GM18861 (cell line): ENCODE measurements around the gene AFMID.
"Not testable (repeated sequence)": the region's sequence is repeated elsewhere in the genome, so short reads cannot be mapped to it uniquely, and the experiment has no call there.

Experiments
- ATAC-seq: cut with Tn5 transposase; IDR thresholded peaks from one replicate; pipeline ENCODE4 v1.9.1; 2021; ENCODE audit not compliant: unreplicated experiment

The AFMID gene

GRCh38 chr17:78154903-78155811, 32.0 kb upstream of the AFMID start:
- peak; percentile 51 for ATAC-seq

- peak; percentile 41 for ATAC-seq
These were observed 27.5 kb upstream of the AFMID start for GRCh38 chr17:78159575-78160158.

- no peak for ATAC-seq
These were observed 23.0 kb upstream of the AFMID start for GRCh38 chr17:78163881-78164747.

GRCh38 chr17:78164748-78165607, 22.2 kb upstream of the AFMID start:
- ATAC-seq = no peak

GRCh38 chr17:78166416-78166815, 20.7 kb upstream of the AFMID start:
- no peak for ATAC-seq

GRCh38 chr17:78168242-78168902, 18.8 kb upstream of the AFMID start, which contains the start of gene SYNGR2:
Gene SYNGR2 (plus strand): TSS chr17:78168581. CDS start chr17:78168617, 36 bp downstream.
- ATAC-seq = peak; percentile 35

GRCh38 chr17:78168903-78169793, 18.0 kb upstream of the AFMID start:
- ATAC-seq = peak; percentile 3

- no peak for ATAC-seq
These were observed 16.2 kb upstream of the AFMID start for GRCh38 chr17:78170692-78171590.

GRCh38 chr17:78171591-78172248, 15.4 kb upstream of the AFMID start:
- not testable (repeated sequence) for ATAC-seq

GRCh38 chr17:78172249-78173051, 14.7 kb upstream of the AFMID start:
- ATAC-seq = no peak

GRCh38 chr17:78173097-78173715, 14.0 kb upstream of the AFMID start:
- ATAC-seq = no peak

- no peak for ATAC-seq
These were observed 12.8 kb upstream of the AFMID start for GRCh38 chr17:78174346-78174869.

- no peak for ATAC-seq
These were observed 12.1 kb upstream of the AFMID start for GRCh38 chr17:78174870-78175642.

- no peak for ATAC-seq
These were observed 11.6 kb upstream of the AFMID start for GRCh38 chr17:78175643-78175981.

- no peak for ATAC-seq
These were observed 10.6 kb upstream of the AFMID start for GRCh38 chr17:78176548-78177025.
